ENCODE results near the gene RHO.

The RHO gene

GRCh38 chr3:129584631-129585030 is 56.2 kb downstream of the RHO start:
- no peak for DNase-seq
